ENCODE data around the gene ENO1.
"Not testable (repeated sequence)": the region's sequence is repeated elsewhere in the genome, so short reads cannot be mapped to it uniquely, and the experiment has no call there.

ENO1 gene

DNA sequence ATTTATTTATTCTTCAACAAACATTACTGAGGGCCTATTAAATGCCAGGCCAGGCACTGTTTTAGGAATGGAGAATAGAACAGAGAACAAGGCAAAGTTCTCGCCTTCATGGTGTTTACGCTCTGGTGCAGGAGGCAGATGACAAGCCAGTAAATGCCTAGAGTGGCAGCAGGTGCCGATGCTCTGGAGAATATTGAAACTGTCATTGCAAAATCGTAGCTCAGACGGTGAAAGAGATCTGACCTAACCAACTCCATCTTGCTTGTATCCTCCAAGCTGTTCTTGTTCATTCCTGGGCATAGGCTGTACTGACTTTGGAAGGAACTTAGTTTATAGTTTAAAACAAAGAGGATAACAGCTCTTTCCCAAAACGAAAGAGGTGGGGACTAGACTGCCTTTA is 13.5 kb upstream of the ENO1 start:
- DNase-seq = no peak

- no peak for DNase-seq
Observed at GRCh38 chr1:8891401-8891800, 12.9 kb upstream of the ENO1 start.

GRCh38 chr1:8889925-8890785 is 11.7 kb upstream of the ENO1 start:
- peak; percentile 62 for DNase-seq

GRCh38 chr1:8889103-8889846 is 10.8 kb upstream of the ENO1 start:
- no peak for DNase-seq

- no peak for DNase-seq
Observed at GRCh38 chr1:8886589-8886988, 8.1 kb upstream of the ENO1 start.

DNA sequence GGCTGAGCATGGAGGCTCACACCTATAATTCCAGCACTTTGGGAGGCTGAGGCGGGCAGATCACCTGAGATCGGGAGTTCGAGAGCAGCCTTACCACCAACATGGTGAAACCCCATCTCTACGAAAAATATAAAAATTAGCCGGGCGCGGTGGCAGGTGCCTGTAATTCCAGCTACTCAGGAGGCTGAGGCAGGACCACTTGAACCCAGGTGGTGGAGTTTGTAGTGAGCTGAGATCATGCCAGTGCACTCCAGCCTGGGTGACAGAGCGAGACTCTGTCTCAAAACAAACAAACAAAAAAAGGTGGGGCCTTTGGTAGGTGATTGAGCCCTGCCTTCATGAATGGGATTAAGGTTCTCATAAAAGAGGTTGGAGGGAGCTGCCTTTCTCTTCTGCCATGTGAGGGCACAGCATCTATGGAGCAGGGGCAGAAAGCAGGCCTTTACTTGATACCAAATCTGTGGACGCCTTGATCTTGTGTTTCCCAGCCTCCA is 7.6 kb upstream of the ENO1 start:
- not testable (repeated sequence) for DNase-seq

DNA sequence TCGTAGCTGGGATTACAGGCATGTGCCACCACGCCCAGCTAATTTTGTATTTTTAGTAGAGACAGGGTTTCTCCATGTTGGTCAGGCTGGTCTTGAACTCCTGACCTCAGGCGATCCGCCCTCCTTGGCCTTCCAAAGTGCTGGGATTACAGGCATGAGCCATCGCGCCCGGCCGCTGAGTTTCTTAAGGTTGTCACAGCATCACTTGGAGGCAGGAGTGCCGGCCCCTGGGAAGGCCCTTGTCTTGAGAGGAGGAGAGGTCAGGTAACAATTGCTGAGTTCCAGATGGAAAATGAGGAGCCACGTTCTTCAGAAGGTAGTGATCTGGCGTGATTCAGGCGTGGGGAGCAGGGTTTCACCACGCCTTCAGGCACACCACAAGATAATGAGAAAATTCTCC is 5.6 kb upstream of the ENO1 start:
- DNase-seq = not testable (repeated sequence)

- no peak for DNase-seq
Observed at GRCh38 chr1:8883491-8883890, 5.0 kb upstream of the ENO1 start.

- DNase-seq = peak; percentile 42
Observed at GRCh38 chr1:8879922-8880676, 1.6 kb upstream of the ENO1 start.

DNA sequence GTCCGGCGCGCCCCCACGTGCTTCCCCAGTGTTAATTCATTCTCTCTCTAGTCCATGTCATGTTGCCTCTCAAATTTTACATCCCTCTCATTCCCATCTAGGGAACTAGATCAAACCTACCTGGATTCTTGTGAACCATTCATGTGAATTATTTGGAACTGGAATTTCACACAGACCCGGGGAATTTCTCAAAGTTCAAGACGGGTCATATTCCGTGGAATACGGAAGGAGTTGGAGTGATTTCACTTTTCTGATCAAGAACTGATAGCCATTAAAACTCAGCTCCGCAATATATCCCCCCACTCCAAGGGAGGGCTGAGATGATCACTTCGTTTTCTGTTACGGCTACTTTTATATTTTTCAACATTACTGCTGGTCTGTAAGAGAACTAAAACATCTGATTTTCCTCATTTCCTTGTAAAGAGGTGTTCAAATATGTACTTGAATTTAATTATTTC is 1.0 kb upstream of the ENO1 start:
- no peak for DNase-seq

GRCh38 chr1:8878698-8879463 is 395 bp upstream of the ENO1 start:
- peak; percentile 99 for DNase-seq

DNA sequence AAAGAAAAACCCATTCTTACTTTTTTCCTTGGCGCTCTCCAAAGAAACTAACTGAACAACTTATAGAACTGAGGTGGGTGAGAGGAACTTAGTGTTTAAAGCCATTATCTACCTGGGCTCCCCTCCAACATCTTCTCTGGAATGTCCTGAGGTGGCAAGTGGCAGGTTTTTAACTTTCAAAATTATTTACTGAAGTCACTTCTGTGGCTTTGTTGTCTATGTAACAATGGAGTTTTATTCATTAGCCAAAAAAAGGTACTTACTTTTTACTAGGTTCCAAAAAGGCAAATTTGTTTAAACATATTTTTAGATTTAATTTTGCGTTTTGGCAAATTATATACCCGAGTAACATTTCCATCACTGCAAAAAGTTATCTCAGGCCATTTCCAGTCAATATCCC is 2.4 kb downstream of the ENO1 start:
- no peak for DNase-seq

GRCh38 chr1:8875216-8875861 is 3.1 kb downstream of the ENO1 start:
- DNase-seq = no peak

- DNase-seq = no peak
Observed at GRCh38 chr1:8874230-8875201, 4.0 kb downstream of the ENO1 start.

- DNase-seq = peak; percentile 87
Observed at GRCh38 chr1:8873506-8874229, 4.8 kb downstream of the ENO1 start.

DNA sequence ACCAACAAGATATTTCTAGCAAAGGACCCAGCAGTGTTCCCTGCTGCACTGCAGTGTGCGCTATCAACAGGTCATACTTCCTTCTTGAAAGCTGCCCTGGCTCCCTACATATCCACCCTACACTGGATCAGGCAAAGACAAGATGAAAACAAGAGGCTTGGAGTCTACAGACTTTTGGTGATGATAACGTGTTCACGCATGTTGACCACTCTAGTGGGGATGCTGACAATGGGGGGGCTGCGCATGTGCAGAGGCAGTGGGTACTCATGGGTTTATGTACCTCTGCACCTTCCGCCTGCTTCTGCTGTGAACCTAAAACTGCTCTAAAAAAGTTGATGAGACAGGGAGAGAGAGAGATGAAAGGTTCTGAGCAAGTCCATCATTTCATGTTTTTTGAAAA is 5.5 kb downstream of the ENO1 start:
- DNase-seq = no peak

- no peak for DNase-seq
Observed at GRCh38 chr1:8871965-8872399, 6.5 kb downstream of the ENO1 start.

GRCh38 chr1:8871539-8871935 is 6.9 kb downstream of the ENO1 start:
- DNase-seq = no peak

GRCh38 chr1:8870616-8871538 is 7.6 kb downstream of the ENO1 start:
- DNase-seq = no peak
